Suppressor macrophage (primary cell): ENCODE data around the gene RAB20.

Experiments
- DNase-seq, 4 experiments: peaks; one replicate each; pipeline ENCODE4 v3.0.0-alpha.2; 2020 to 2022

RAB20 gene

DNA sequence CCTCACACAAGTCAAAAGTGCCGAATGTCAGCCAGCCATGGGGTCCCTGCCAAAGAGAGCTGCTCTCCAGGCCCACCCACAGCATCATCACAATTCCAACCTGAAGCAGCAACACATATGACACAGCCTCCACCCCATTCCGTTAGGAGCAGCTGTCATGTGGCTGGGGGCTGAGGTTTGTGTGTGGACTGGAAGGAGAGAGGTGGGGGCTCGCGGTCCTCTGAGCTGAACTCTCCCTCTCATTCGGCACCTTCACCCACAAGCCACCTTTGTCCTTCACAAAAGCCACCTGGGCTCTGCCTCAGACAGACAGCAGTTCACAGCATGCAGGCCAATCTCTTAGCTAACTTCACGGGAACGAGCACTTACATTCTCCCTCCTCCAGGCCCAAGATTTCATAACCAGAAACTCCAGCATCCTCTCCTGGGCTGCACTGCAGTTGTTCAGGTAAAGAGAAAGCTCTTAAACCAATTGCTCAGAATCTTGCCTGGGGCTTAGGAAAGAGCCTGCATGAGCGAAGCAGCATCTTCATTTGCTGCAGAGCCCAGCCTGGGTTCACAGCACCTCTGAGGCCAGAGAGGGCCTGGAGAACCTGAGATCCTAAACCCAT, 7.2 kb downstream of the RAB20 start:
- no peak for DNase-seq

- peak in 1 of 4 experiments; percentile 24 for DNase-seq
Measured at GRCh38 chr13:110553417-110553816, 8.1 kb downstream of the RAB20 start.

DNA sequence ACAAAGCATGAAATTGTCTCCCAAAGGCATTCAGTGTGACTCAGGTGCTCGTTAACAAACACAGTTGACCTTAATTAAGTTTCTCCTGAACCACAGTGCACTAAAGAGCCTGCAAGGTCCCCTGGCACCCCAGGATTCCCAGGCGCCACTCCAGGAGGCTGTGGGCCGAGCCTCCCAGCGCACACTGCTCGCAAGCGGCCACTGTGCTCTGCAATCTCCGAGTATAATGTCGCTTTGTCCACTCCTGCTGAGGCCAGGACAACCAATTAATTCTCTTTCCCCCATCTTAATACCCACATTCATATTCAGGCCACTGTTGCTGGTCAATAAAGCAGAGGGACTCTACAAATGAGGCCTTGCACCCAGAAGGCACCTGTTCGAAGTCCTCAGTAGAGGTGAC, 8.8 kb downstream of the RAB20 start:
- DNase-seq: no peak

GRCh38 chr13:110551284-110551683, 10.2 kb downstream of the RAB20 start:
- no peak for DNase-seq

DNA sequence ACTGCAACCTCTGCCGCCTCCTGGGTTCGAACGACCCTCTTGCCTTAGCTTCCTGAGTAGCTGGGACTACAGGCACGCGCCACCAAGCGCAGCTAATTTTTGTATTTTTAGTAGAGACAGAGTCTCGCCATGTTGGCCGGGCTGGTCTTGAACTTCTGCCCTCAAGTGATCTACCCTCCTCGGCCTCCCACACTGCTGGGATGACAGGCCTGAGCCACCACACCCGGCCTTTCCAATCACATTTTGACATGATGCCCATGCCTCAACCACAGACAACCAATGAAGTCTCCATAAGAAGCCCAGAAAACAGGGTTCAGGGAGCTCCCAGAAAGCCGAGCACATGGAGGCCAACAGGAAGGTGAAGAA, 11.7 kb downstream of the RAB20 start:
- DNase-seq: no peak

DNA sequence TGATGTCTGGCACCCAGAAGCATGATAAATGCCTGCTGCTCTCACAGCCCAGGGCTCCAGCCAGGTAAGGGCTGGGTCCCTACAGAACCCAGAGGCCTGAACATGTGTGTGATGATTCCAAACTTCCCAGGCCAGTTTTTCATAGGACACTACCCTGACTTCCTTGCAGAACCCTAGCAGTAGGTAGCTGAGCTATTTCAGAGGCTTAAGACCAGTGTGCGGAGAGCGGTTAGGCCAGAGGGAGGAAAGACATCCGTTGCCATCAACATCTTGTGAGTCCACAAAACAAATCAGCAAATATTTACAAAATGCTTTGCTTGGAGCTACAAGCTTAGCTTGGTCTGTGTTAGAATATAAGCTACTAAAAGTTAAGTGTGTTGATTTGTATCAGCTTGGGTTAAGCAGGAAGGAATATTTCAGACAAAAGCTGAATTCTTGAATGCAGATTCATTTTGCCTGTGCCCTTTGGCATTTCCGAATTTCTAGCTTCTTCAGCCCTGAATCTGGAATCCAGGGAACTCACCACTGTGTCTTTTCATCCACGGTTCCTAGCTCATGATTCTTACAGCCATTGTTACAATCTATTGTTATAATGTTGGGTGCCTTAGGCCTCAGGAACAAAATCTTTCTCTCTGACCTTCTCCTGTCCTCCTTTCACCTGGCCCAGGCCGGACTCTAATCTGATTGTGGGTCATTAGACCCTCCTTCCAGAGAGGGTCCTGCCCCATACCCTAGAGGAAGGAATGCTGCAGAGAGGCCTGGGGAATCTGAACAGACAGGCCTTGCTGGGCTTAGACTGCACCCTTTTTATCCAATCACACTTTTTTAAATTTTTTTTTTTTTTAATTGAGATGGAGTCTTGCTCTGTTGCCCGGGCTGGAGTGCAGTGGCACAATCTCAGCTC, 12.4 kb downstream of the RAB20 start:
- no peak for DNase-seq

DNA sequence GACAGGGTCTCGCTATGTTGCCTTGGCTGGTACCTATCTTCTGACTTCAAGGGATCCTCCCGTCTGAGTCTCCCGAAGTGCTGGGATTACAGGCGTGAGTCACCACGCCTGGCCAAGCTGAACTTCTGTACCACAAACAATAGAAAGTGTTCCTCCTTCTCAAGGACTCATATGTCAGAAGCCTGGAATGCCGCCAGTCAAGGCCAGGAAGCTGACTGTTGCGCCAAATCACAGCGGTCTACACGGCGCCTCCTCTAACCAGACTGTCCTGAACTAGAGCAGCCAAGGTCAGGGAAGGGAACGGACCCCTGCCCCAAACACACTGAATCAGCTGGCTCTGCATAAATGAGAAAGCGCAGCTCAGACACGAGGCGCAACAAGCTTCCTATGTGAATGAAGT, 14.6 kb downstream of the RAB20 start:
- DNase-seq: peak; percentile 69 to 83 (median 76)

DNA sequence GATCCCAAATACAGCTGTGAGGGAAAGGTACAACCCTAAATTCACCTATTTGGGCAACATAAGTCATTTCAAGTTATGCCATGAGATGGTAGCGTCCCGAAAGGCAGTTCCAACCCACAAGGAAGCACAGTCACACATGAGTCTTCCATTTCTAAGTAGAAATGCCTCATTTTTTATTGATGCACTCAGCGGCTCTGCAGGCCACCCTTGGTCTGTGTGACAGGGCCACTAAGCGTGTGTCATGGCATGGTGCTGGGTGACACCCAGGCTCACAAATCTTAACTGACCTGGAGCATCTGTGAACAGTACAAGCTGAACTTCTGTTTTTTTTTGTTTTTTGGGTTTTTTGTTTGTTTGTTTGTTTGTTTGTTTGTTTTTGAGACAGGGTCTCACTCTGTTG, 15.1 kb downstream of the RAB20 start:
- no peak for DNase-seq

DNA sequence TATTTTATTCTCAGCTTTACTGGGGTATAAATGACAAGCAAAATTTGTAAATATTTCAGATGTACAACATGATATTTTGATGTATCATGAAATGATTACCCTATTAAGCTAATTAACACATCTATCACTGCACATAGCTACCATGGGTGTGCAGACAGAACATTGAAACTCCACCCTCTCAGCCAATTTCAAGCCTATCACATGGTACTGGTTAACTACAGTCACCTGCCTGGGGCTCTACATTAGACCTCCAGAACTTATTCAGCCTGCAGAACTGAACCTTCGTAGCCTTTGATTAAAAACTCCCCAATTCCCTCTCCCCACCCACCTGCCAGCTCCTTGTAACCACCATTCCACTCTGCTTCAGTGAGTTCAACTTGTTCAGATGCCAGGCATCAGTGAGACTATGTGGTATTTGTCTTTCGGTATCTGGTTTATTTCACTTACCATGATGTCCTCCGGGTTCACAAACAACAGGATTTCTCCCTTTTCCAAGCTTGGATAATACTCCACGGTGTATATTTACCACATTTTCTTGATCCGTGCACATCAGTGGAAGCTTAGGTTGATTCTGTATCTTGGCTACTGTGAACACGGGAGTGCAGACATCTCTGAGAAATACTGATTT, 19.2 kb downstream of the RAB20 start:
- no peak for DNase-seq

- peak in 1 of 4 experiments; percentile 37 for DNase-seq
Measured at GRCh38 chr13:110541526-110541920, 20.0 kb downstream of the RAB20 start.

DNA sequence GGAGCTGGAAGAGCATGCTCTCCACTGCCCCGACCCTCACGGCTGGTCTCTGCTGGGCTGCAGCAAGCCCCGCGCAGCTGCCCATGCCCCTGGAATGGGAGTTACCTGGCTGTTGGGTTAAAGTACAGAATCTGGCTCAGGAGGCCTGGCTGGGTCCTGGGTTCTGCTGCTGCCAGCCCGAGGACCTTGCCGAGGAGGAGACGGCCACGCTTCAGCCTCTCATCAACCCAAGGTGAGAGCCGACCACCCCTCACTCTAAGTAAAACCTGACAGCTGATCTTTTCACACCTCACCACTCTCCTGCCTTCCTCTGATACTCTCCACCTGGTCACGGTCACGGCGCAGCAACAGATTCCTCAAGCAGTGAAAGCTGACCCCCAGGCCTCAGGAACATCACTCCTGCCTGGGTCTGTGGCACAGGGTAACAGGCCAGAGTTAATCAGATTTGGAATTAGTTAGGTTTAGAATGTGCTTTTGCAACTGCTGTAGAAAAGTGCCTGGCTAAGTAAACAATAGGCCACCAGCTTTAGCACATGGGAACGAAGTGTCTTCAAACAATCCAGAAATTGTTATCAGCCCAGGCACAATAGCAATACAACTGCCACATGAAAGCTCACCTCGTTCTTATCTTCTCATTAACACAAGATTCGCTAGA, 20.5 kb downstream of the RAB20 start:
- DNase-seq: no peak

DNA sequence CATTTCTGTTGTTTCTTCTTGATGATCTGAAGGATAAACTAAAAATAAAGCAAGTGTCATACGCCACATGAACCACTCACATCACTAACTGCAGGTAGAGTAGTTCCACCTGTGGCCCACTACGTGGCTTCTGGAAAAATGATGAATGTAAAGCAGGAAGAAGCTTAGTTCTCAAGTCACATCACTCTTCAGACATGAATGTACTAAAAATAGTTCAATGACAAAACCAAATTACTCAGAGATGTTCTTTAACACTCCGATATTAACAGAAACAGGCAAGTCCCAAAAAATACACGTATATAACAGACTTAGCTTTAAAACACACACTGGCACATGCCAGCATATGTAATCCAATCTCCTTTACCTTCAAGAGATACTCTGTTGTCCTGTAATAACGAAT, 21.6 kb downstream of the RAB20 start:
- no peak for DNase-seq

GRCh38 chr13:110538632-110539031, 22.9 kb downstream of the RAB20 start:
- DNase-seq: peak; percentile 54 to 71 (median 66)

DNA sequence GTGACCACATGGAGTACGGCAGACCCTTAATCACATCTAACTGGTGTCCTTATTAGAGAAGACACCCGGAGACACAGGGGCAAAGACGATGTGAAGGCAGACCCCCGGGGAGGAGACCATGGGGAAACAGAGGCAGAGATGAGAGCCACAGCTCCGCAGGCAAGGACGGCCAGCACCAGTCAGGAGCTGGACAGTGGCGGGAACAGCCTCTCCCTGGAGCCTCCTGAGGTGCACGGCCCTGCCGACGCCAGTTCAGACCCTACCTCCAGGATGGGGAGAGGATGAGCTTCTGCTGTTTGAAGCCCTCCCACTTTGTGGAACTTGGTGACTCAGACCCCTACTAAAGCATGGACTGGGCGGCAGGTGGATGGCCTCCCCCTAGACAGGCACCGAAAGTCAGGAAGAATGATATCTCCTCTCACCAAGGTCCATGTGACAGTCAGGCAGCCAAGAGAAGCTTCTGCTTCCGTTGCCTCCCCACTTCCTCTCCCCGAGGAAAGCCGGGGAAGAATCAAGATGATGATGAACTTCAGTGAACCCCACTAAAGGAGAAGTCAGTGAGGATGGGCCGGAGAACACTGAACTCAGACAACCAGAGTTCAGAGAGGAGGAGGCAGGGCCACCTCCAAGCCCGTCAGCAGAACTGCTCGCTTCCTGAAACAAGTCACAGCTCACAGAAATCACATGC, 25.4 kb downstream of the RAB20 start:
- peak; percentile 93 to 99 (median 96) for DNase-seq

DNA sequence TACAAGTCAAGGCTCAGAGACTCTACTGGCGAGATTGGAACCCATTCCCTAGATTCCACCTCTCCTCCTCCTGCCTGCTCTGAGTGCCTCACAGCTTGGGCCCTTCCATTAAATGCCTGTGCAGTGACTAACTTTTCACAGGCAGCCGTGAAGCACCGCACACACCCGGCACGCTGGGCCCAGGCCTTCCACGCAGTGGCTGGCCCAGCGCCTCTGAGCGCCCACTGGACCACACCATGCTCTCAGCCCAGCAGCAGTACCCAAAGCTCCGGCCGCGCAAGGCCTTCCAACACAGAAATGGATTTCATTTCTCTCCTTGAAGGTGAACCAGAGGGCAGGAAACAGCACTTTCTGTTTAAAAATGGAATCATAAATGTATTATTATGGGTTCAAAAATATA, 26.0 kb downstream of the RAB20 start:
- DNase-seq: no peak

- no peak for DNase-seq
Measured at GRCh38 chr13:110533771-110534670, 27.5 kb downstream of the RAB20 start.

DNA sequence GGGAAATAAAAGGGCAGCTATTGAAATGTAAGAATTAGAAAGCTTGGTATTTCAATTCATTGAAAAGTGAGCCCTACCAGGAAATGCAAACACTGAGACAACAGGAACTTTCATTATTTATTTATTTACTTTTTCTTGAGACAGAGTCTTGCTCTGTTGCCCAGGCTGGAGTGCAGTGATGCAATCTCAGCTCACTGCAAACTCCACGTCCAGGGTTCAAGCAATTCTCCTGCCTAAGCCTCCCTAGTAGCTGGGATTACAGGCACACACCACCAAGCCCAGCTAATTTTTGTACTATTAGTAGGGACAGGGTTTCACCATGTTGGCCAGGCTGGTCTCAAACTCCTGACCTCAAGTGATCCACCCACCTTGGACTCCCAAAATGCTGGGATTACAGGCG, 29.3 kb downstream of the RAB20 start:
- DNase-seq: peak in 1 of 4 experiments; percentile 38

- peak; percentile 75 to 85 (median 76) for DNase-seq
Measured at GRCh38 chr13:110531671-110532083, 29.8 kb downstream of the RAB20 start.

DNA sequence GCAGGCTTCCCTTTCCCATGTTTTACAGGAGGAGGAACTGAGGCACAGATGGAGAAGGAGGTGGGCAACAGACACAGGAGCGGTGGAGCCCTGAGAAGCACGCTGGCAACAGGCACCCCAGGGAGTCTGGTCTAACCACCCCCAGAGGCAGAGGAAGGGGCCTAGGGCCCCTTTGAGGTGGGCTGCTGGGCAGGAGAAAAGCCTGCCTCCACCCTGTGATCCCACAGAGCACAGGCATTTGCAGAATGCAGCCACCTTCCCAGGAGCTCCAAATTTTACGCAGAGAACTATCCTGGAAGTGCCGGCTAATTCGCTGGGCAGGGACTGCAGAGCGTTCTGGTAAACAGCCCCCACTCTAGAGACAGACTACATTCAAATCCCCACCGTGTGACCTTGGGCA, 30.4 kb downstream of the RAB20 start:
- DNase-seq: no peak

DNA sequence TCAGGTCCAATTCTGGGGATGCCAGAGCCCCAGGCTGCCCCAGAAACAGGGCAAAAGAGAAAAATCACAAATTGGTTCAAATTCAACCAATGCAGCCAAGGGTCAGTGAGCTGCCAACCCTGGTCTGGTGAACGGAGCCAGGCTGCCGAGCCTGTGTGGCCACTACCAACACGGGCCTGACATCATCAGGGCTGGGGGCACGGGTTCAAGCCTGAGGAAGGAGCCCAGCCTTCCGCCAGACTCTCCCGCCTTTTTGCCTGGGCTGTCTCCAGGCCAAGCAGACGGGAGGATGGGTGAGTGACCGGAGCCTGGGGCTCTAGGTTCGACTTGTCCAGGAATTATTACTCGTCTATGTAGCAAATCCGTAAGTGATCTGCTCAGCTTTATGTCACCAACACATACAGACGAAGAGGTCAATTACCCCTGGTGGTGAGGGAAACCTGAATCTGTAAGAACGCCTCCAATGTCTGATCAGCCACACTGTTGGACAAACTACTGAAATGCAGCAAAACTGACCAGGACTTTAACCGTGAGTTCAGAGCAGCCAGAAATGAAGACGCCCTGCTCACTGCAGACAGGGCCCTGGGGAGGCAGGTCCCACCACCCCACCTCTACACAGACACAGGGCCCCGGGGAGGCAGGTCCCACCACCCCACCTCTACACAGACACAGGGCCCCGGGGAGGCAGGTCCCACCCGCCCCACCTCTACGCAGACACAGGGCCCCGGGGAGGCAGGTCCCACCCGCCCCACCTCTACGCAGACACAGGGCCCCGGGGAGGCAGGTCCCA, 31.8 kb downstream of the RAB20 start:
- DNase-seq: no peak

DNA sequence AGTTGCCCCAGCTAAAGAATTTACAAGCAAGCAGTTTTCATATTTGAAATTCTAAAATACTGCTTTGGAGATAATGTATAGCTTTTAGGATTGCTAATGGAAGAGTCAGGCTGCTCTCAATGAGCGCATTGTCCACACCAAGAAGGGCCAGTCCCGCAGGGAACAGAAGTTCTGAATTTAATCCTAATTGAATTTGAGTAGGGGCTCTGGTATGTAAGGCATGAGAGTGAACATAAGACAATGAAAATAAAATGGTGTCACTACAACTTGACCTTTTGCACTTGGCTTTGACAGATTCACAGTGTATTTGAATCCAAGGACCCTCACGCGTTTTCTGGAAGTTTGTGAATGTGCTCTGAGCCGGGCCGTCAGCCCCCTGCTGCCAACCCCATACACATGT, 32.6 kb downstream of the RAB20 start:
- DNase-seq: no peak
